ENCODE data around the gene CLIP2.
"Not testable (repeated sequence)": the region's sequence is repeated elsewhere in the genome, so short reads cannot be mapped to it uniquely, and the experiment has no call there.

The CLIP2 gene

GRCh38 chr7:74307738-74308505 lies 18.7 kb downstream of the CLIP2 start:
- DNase-seq (ENCODE audit: extremely low read depth, low read depth), result no peak
- no peak overlapping the region for H3K4me3 ChIP-seq (replicated peaks; ENCODE audit: low read depth, low read length)
- TF ChIP-seq, protein P1, sequence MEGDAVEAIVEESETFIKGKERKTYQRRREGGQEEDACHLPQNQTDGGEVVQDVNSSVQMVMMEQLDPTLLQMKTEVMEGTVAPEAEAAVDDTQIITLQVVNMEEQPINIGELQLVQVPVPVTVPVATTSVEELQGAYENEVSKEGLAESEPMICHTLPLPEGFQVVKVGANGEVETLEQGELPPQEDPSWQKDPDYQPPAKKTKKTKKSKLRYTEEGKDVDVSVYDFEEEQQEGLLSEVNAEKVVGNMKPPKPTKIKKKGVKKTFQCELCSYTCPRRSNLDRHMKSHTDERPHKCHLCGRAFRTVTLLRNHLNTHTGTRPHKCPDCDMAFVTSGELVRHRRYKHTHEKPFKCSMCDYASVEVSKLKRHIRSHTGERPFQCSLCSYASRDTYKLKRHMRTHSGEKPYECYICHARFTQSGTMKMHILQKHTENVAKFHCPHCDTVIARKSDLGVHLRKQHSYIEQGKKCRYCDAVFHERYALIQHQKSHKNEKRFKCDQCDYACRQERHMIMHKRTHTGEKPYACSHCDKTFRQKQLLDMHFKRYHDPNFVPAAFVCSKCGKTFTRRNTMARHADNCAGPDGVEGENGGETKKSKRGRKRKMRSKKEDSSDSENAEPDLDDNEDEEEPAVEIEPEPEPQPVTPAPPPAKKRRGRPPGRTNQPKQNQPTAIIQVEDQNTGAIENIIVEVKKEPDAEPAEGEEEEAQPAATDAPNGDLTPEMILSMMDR (IDR thresholded peaks at IDR 0.05; ENCODE audit: low read depth, low read length, missing control alignments), result no peak

DNA sequence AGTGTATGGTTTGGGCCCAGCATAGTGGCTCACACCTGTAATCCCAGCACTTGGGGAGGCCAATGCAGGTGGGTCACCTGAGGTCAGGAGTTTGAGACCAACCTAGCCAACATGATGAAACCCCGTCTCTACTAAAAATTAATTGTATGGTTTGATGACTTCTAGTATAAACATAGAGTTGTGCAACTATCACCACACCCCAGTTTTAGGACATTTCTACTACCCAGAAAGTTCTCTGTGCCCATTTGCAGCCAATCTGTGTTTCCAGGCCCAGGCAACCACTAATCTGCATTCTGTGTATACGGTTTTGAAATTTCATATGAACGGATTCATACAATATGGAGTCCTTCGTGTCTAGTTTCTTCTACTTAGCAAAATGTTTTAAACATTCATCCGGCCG lies 20.0 kb downstream of the CLIP2 start:
- DNase-seq (ENCODE audit: extremely low read depth, low read depth), result no peak
- no peak overlapping the region for H3K4me3 ChIP-seq (replicated peaks; ENCODE audit: low read depth, low read length)
- TF ChIP-seq, protein P1 (IDR thresholded peaks at IDR 0.05; ENCODE audit: low read depth, low read length, missing control alignments), result no peak

DNA sequence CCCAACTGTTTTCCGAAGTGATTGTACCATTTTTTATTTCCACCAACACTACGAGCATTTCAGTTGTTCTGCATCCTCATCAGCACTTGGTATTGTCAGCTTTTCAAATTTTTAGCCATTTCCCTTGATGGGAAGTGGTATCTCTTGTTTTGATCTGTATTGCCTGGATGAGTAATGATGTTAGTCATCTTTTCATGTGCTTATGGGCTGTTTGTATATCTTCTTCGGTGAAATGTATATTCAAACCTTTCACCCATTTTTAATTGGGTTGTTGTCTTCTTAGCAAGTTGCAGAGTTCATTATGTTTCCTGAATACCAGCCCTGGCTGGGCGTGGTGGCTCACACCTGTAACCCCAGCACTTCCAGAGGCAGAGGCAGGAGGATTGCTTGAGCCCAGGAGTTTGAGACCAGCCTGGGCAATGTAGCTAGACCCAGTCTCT lies 22.1 kb downstream of the CLIP2 start:
- no peak for DNase-seq (ENCODE audit: extremely low read depth, low read depth)
- TF ChIP-seq, protein P1 (IDR thresholded peaks at IDR 0.05; ENCODE audit: low read depth, low read length, missing control alignments), result no peak
- no peak overlapping the region for H3K4me3 ChIP-seq (replicated peaks; ENCODE audit: low read depth, low read length)

DNA sequence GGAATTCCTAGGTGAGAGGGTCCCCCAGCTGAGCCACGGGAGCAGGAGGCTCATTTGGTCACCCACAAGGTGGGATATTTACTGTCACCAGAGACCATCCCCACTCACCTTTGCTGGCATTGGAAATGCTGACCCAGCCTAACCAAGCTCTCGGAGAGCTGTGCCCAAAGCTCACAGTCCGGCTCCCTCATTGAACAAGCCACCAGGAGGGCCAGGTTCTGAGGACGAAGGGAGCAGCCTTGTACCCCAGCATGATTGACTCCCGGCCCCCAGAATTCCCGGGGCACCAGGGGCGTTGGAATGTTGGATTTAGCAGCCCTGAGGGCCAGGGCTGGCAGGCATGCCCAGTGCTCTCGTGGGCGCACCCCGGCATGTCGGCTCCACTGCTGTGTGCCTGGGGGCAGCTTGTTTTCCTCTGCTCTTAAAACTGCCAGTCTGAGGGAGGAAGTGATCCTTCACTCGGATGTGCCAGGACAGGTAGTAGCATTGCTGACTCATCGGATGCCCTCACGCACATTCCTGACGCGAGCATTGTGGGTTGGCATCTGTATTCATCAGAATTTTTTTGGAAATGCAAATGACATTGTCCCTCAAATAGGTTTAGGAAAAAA lies 23.3 kb downstream of the CLIP2 start:
- TF ChIP-seq, protein P1 (IDR thresholded peaks at IDR 0.05; ENCODE audit: low read depth, low read length, missing control alignments), result no peak
- H3K4me3 ChIP-seq (replicated peaks; ENCODE audit: low read depth, low read length), result no peak overlapping the region
- DNase-seq (ENCODE audit: extremely low read depth, low read depth), result no peak

DNA sequence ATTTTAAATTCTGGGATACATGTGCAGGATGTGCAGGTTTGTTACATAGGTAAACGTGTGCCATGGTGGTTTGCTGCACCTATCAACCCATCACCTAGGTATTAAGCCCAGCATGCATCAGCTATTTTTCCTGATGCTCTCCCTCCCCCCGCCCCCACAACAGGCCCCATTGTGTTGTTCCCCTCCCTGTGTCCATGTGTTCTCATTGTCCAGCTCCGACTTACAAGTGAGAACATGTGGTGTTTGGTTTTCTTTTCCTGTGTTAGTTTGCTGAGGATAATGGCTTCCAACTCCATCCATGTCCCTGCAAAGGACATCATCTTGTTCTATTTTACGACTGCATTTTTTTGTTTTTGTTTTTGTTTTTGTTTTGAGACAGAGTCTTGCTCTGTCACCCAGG lies 26.7 kb downstream of the CLIP2 start:
- DNase-seq (ENCODE audit: extremely low read depth, low read depth), result not testable (repeated sequence)

GRCh38 chr7:74317146-74317782 lies 28.1 kb downstream of the CLIP2 start:
- DNase-seq (ENCODE audit: extremely low read depth, low read depth), result no peak
- TF ChIP-seq, protein P1 (IDR thresholded peaks at IDR 0.05; ENCODE audit: low read depth, low read length, missing control alignments), result no peak
- H3K4me3 ChIP-seq (replicated peaks; ENCODE audit: low read depth, low read length), result no peak overlapping the region

More for the DNA sequence above, 26.7 kb downstream of the CLIP2 start:
- not testable (repeated sequence) for H3K4me3 ChIP-seq (replicated peaks; ENCODE audit: low read depth, low read length)

- DNase-seq (ENCODE audit: extremely low read depth, low read depth), result no peak
- TF ChIP-seq, protein P1 (IDR thresholded peaks at IDR 0.05; ENCODE audit: low read depth, low read length, missing control alignments), result no peak
- no peak overlapping the region for H3K4me3 ChIP-seq (replicated peaks; ENCODE audit: low read depth, low read length)
These were observed 28.8 kb downstream of the CLIP2 start for GRCh38 chr7:74318043-74318442.
